ENCODE measurements around the gene XRRA1. TPM values are rescaled to one million over a fixed set of nuclear protein-coding genes. Genes with fewer than 3 reads are reported as not detected.
"Not testable (repeated sequence)": the region's sequence is repeated elsewhere in the genome, so short reads cannot be mapped to it uniquely, and the experiment has no call there.

The XRRA1 gene
- total RNA-seq (2014; rRNA removed; shearing (Covaris generic)): 5.2 TPM in 2 replicates

- peak; percentile 98 for DNase-seq (ENCODE audit: low spot score)
Measured at GRCh38 chr11:74948898-74949752, at the start of gene XRRA1, which contains the start of gene SPCS2. XRRA1 (minus strand) TSS chr11:74949091; CDS start chr11:74940878, 8,213 bp downstream. SPCS2 (plus strand) TSS chr11:74949266; CDS start chr11:74949286, 20 bp downstream.

DNA sequence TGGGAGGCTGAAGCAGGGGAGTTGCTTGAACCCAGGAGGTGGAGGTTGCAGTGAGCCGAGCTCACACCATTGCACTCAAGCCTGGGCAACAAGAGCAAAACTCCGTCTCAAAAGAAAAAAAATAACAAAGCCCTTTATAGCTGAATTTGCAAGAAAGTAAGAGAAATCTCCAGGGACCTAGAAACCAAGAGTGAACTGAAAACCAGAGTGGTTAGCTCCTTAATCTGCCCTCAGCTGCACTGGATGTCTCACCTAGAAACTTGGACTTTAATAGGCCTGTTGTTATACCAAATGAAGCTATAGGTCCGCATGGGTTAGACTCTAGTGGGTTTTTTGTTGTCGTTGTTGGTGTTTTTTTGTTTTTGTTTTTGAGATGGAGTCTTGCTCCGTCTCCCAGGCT lies 44.0 kb upstream of the XRRA1 start:
- no peak for DNase-seq (ENCODE audit: low spot score)

DNA sequence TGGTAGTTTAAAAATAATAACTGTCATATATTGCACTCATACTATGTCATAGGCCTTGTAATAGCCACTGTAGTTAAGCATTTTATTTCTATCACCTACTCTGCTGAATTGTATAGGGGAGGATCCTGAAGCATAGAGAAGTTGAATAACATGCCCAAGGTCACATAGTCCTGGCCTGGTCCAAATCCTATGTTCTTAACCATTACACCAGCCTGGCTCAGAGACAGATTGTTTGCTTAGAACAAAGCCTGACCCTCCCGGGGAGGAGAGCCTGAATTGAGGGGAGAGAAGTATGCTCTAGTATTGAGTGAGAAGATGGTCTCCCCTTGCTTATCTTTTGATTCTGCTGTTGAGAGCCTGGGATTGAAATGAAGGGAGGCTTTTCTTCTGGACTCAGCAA lies 42.0 kb upstream of the XRRA1 start:
- no peak for DNase-seq (ENCODE audit: low spot score)

DNA sequence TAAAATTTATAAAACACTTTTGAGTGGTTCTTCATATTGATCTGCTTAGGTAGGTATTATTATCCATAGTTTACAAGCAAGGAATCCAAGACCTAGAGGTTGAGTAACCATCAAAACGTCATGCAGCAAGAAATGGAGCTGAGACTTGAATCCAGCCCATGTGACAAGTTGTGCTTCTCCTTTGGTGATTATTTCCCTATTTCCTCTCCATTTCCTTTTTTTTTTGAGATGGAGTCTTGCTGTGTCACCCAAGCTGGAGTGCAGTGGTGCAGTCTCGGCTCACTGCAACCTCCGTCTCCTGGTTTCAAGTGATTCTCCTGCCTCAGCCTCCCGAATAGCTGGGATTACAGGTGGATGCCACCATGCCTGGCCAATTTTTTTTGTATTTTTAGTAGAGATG lies 41.3 kb upstream of the XRRA1 start:
- not testable (repeated sequence) for DNase-seq (ENCODE audit: low spot score)

- no peak for DNase-seq (ENCODE audit: low spot score)
Measured at GRCh38 chr11:74989260-74989638, 40.4 kb upstream of the XRRA1 start.

GRCh38 chr11:74988541-74989259 lies 39.8 kb upstream of the XRRA1 start, which contains the start of gene NEU3:
NEU3 (plus strand) TSS chr11:74988933; CDS start chr11:74989061, 128 bp downstream.
- peak; percentile 68 for DNase-seq (ENCODE audit: low spot score)

- DNase-seq (ENCODE audit: low spot score): no peak
Measured at GRCh38 chr11:74984730-74985129, 35.8 kb upstream of the XRRA1 start.

DNA sequence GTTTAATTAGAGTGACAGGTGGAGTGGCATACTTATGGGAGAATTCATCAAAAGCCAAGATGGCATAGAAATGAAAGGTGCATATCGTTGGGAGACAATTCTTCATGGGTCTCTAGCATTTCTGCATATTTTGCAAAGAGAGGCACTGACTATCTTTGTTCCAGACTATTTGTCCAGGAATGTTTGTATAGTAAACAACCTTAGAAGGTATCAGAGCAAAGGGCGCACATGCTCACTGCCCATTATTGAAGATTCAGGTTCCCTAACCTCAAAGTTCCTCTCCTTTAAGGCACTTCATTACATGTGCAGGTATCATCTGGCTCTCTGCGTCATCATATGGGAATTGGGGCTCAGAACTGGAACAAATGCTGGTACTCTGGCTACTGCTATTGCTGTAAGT lies 35.2 kb upstream of the XRRA1 start:
- no peak for DNase-seq (ENCODE audit: low spot score)

GRCh38 chr11:74981888-74982287 lies 33.0 kb upstream of the XRRA1 start:
- DNase-seq (ENCODE audit: low spot score): no peak

DNA sequence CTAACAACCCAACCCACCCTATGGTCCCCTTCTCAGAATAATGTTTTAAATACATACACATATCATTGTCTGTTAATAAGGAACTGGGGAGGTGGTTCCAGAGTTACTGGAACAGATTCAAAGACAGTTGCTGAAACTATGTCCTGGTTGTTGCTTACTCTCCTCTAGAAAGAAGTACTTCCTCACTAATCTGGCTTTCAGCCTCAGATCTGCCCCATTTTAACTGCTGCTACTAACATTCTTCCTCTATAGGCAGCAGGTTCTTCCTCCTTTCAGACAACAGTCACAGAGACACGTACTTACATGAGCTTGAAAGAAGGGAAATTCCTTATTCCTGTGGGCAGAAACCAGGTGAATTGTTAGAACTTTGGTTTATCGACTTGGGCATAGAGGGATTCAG lies 31.7 kb upstream of the XRRA1 start:
- DNase-seq (ENCODE audit: low spot score): no peak

DNA sequence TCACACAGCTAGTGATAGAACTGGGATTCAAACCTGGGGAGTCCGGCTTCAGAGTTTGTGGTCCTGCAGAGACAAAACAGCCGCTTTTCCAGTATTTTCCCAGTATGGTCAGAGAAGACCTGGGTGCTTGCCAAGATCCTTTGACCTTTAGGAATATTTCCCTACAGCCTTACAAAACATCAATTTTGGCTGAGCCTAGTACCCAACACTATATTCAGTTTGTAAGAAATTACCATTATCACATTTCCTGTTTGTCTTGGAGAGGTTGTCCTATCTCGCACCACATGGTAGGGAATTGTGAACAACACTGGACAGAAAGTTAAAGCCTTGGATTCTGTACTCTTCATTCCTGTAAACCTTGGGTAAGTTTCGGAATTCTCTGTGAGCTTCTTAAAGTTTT lies 29.1 kb upstream of the XRRA1 start:
- DNase-seq (ENCODE audit: low spot score): no peak

DNA sequence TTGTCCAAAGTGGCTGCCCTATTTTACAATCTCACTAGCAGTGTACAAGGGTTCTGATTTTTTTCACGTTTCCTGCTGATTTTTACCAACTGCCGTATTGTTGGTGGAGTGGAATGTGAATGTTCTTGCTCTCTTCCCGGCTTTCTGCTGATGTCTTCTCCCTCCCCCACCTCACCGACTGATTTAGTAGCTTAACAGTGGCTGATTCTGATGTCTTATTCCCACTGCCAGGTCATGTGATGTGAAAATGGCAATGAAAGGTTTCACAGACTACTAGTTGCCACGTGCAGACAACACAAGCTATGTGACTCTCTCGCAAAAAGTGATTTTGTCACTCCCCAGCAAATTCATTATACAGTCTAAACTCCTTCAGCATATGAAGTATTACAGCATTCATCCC lies 22.5 kb upstream of the XRRA1 start:
- no peak for DNase-seq (ENCODE audit: low spot score)

DNA sequence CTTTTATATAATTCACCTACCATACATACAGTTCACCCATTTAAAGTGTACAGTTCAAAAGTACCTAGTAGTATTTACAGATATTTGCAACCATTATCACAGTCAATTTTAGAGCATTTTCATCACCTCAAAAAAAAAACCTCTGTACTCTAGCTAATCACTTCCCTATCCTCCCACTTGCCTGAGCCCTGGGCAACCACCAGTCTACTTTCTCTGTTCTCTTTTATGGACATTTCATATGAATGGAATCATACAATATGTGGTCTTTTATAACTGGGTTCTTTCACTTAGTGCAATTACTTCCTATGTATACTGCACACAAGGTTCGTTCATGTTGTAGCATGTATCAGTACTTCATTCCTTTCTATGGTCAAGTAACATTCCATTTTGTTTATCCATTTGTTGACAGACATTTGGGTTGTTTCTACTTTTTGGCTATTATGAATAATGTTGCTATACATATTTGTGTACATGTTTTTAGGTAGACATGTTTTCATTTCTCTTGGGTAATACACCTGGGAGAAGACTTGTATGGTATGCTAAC lies 22.0 kb upstream of the XRRA1 start:
- no peak for DNase-seq (ENCODE audit: low spot score)

GRCh38 chr11:74966651-74967050 lies 17.8 kb upstream of the XRRA1 start:
- peak; percentile 20 for DNase-seq (ENCODE audit: low spot score)

DNA sequence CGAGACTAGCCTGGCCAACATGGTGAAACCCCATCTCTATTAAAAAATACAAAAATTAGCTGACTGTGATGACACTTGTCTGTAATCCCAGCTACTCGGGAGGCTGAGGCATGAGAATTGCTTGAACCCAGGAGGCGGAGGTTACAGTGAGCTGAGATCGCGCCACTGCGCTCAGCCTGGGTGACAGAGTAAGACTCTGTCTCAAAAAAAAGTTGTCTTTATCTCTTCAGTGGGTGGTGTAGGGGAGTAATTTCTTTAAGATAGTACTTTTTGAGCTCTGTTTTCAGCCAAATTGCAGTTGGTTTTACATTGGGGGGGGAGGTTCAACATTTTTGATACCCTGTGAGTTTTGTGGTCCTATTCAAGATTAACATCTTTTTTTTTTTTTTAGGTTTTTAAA lies 11.2 kb upstream of the XRRA1 start:
- not testable (repeated sequence) for DNase-seq (ENCODE audit: low spot score)

DNA sequence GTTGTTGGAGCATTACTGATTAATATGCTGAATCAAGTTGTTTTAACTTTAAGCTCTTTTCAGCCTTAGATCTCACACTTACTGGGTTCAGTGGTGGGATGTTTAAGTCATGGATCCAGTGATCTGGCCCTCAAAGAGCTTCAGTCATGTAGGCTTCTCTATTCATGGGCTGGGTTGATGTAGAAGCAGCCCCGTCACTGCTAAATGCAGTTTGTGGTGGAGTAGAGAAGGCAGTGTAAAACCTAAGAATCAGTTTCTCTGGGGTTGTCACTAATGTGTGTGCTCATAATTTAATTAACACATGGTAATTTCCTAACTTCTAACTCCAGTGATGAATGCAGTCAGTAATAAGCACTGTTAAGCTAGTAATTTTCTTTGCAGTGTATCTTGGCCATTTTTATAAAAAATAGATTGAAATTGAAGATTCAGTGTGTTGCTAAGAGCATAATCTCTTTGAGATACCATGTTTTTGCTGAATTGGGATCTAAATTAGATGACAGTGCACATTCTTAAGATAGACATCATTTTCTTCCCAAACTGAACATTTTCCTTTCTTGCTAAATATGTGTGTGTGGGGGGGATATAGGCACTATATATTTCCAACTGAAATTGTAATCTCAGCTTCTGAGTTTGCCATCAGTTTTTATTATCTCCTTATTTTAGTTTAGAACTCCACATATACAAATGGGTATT lies 9.2 kb upstream of the XRRA1 start:
- DNase-seq (ENCODE audit: low spot score): no peak

GRCh38 chr11:74956397-74957015 lies 7.6 kb upstream of the XRRA1 start:
- no peak for DNase-seq (ENCODE audit: low spot score)

- no peak for DNase-seq (ENCODE audit: low spot score)
Measured at GRCh38 chr11:74954199-74954598, 5.3 kb upstream of the XRRA1 start.

- no peak for DNase-seq (ENCODE audit: low spot score)
Measured at GRCh38 chr11:74953451-74953850, 4.6 kb upstream of the XRRA1 start.

GRCh38 chr11:74952752-74953151 lies 3.9 kb upstream of the XRRA1 start:
- no peak for DNase-seq (ENCODE audit: low spot score)

- no peak for DNase-seq (ENCODE audit: low spot score)
Measured at GRCh38 chr11:74951226-74951625, 2.3 kb upstream of the XRRA1 start.

All from H4 (cell line).